HCT116 (cell line): ENCODE data around the gene SNAPC1. TPM values are rescaled to one million over a fixed set of nuclear protein-coding genes. Genes with fewer than 3 reads are reported as not detected.

ENCODE experiments used
- ATAC-seq: fragments of 200-7000 bp; cut with Tn5 transposase; 2 replicates; pipeline ENCODE4 v1.9.1; 2020; ENCODE audit warnings: mild to moderate bottlenecking, moderate library complexity
- BruUV-seq: library from RNA; stranded (reverse); fragments of 400-500 nt; replicated peaks from 2 replicates; lab custom pipeline; 2021; lab: Mats Ljungman, UMichigan
- CTCF ChIA-PET: fragments of 300-600 bp; sonication (Branson Sonifier 250); formaldehyde crosslinking; loops from one replicate; lab custom pipeline; 2021; ENCODE audit warnings: antibody characterized with exemption; lab: Charles Lee
- POLR2A ChIA-PET: fragments of 300-600, 350-600 bp; sonication (Branson Sonifier 250); formaldehyde crosslinking; loops from one replicate; lab custom pipeline; 2021; ENCODE audit warnings: antibody characterized with exemption; lab: Charles Lee
- RAD21 ChIA-PET, 2 experiments: fragments of 300-600 bp; sonication (Branson Sonifier 250); formaldehyde crosslinking; loops; one replicate each; lab custom pipeline; 2023; ENCODE audit warnings: low total read pairs in 2 of 2; ENCODE audit not compliant: uncharacterized antibody in 2 of 2, unreplicated experiment in 2 of 2, low non-redundant PET in 1 of 2; lab: Charles Lee
- DNase-seq: peaks from one replicate; pipeline ENCODE4 v3.0.0-alpha.2; 2010; ENCODE audit warnings: low read depth, low spot score
- H2AFZ ChIP-seq: fragments of 200-600 bp; shearing (Covaris generic), sonication (generic); 2 replicates; pipeline ENCODE4 v1.6.1; 2017; ENCODE audit warnings: low read depth, mixed run types, mixed read lengths, antibody characterized with exemption, low read length; ENCODE audit not compliant: poor library complexity, severe bottlenecking
- H3K27ac ChIP-seq: 2 replicates; pipeline ENCODE4 v1.5.1; 2012; ENCODE audit warnings: low read depth, low read length
- H3K27me3 ChIP-seq: fragments of 200-600 bp; sonication (generic); 2 replicates; pipeline ENCODE4 v1.6.1; 2016; ENCODE audit warnings: mixed run types, low read length, mixed read lengths; ENCODE audit not compliant: insufficient read depth
- H3K36me3 ChIP-seq, 2 experiments: fragments of 200-500 bp in 1 of 2; fragments of 200-600 bp in 1 of 2; sonication (Bioruptor generic) in 1 of 2; sonication (generic) in 1 of 2; 2 replicates each; pipeline versions ENCODE4 v1.5.1 to v1.6.1; 2014 to 2016; ENCODE audit warnings: low read length in 2 of 2, inconsistent platforms in 1 of 2, mixed read lengths in 1 of 2, mixed run types in 1 of 2; ENCODE audit not compliant: insufficient read depth in 2 of 2, control insufficient read depth in 1 of 2
- H3K4me1 ChIP-seq, 2 experiments: fragments of 200-600 bp in 1 of 2; sonication (generic) in 1 of 2; 2 replicates each; pipeline versions ENCODE4 v1.5.1 to v1.6.1; 2012 to 2017; ENCODE audit warnings: low read length in 2 of 2, inconsistent platforms in 1 of 2, mild to moderate bottlenecking in 1 of 2, mixed read lengths in 1 of 2, mixed run types in 1 of 2, moderate library complexity in 1 of 2; ENCODE audit not compliant: insufficient read depth in 2 of 2, control insufficient read depth in 1 of 2
- H3K4me2 ChIP-seq: fragments of 200-600 bp; sonication (generic); 2 replicates; pipeline ENCODE4 v1.6.1; 2017; ENCODE audit warnings: mixed run types, low read length, mixed read lengths
- H3K4me3 ChIP-seq, 2 experiments: fragments of 200-600 bp in 1 of 2; sonication (generic) in 1 of 2; replicated peaks in 1 of 2; 2 replicates each; pipeline ENCODE4 v1.5.1; 2011 to 2016; ENCODE audit warnings: low read length in 2 of 2, control low read depth in 1 of 2, low read depth in 1 of 2, mild to moderate bottlenecking in 1 of 2, mixed read lengths in 1 of 2, mixed run types in 1 of 2
- H3K79me2 ChIP-seq: fragments of 200-600 bp; sonication (generic); 2 replicates; pipeline ENCODE4 v1.6.1; 2017; ENCODE audit warnings: mild to moderate bottlenecking, mixed run types, low read length, moderate library complexity, mixed read lengths; ENCODE audit not compliant: insufficient read depth
- H3K9ac ChIP-seq: fragments of 200-600 bp; sonication (generic); 2 replicates; pipeline ENCODE4 v1.6.1; 2016; ENCODE audit warnings: low read length, mixed read lengths
- H3K9me2 ChIP-seq: fragments of 200-600 bp; sonication (generic), shearing (Covaris generic); 2 replicates; pipeline ENCODE4 v1.6.1; 2017; ENCODE audit warnings: mixed run types, mild to moderate bottlenecking, moderate library complexity; ENCODE audit not compliant: insufficient read depth
- H3K9me3 ChIP-seq, 2 experiments: fragments of 200-500 bp in 1 of 2; fragments of 200-600 bp in 1 of 2; sonication (Bioruptor generic) in 1 of 2; sonication (generic) in 1 of 2; 2 replicates each; pipeline ENCODE4 v1.6.1; 2014 to 2017; ENCODE audit warnings: low read length in 2 of 2, mixed read lengths in 2 of 2, inconsistent platforms in 1 of 2, low read depth in 1 of 2, mild to moderate bottlenecking in 1 of 2, mixed run types in 1 of 2, moderate library complexity in 1 of 2; ENCODE audit not compliant: control insufficient read depth in 1 of 2, insufficient read depth in 1 of 2
- H4K20me1 ChIP-seq: fragments of 200-600 bp; sonication (generic), shearing (Covaris generic); 2 replicates; pipeline ENCODE4 v1.6.1; 2017; ENCODE audit warnings: mixed run types, mild to moderate bottlenecking, moderate library complexity; ENCODE audit not compliant: insufficient read depth
- ELF1 ChIP-seq: IDR thresholded peaks from 2 replicates; pipeline ENCODE4 v1.6.1; 2012; ENCODE audit warnings: low read depth, borderline replicate concordance
- EZH2 ChIP-seq: fragments of 200-600 bp; sonication (generic); IDR thresholded peaks from 2 replicates; pipeline ENCODE4 v1.6.1; 2017; ENCODE audit warnings: antibody characterized with exemption, mixed run types
- EZH2phosphoT487 ChIP-seq: fragments of 200-600 bp; IDR thresholded peaks from 2 replicates; pipeline ENCODE4 v1.6.1; 2018; ENCODE audit warnings: antibody characterized with exemption, borderline replicate concordance
- POLR2AphosphoS5 ChIP-seq: IDR thresholded peaks from 2 replicates; pipeline ENCODE4 v1.6.1; 2011; ENCODE audit warnings: mild to moderate bottlenecking, low read depth, low read length, moderate library complexity
- TCF7L2 ChIP-seq: IDR thresholded peaks from 2 replicates; pipeline ENCODE4 v1.7.0; 2011; ENCODE audit warnings: borderline replicate concordance, inconsistent platforms; ENCODE audit not compliant: insufficient read depth, insufficient read length; ENCODE audit errors: extremely low read depth
- YY1 ChIP-seq: IDR thresholded peaks from 2 replicates; pipeline ENCODE4 v1.6.1; 2011; ENCODE audit warnings: low read length, low read depth, moderate library complexity, mild to moderate bottlenecking; ENCODE audit not compliant: insufficient replicate concordance; ENCODE audit errors: extremely low read depth
- ZFX ChIP-seq: fragments of 450-650 bp; IDR thresholded peaks from 2 replicates; pipeline ENCODE4 v1.6.1; 2017
- intact Hi-C: fragments of 100-400 bp; cut with micrococcal nuclease; formaldehyde crosslinking; loops from 2 replicates; pipeline ENCODE4 v1.10.0; 2022
- total RNA-seq: library from RNA; stranded (reverse); gene quantifications from one replicate; pipeline ENCODE4 v1.2.1, GENCODE V29; 2021; ENCODE audit not compliant: unreplicated experiment
- TF ChIP-seq, protein P1 (sequence below): IDR thresholded peaks from 2 replicates; pipeline ENCODE4 v1.6.1; 2011; ENCODE audit warnings: mild to moderate bottlenecking, low read length, moderate library complexity; ENCODE audit not compliant: insufficient replicate concordance; ENCODE audit errors: extremely low read depth
- TF ChIP-seq, protein P2 (sequence below): IDR thresholded peaks from 2 replicates; pipeline ENCODE4 v1.6.1; 2012; ENCODE audit warnings: low read depth
- TF ChIP-seq, protein P3 (sequence below): IDR thresholded peaks from 2 replicates; pipeline ENCODE4 v1.6.1; 2012

SNAPC1 gene
- total RNA-seq, 1 experiment from 2014 or later = 8.2 TPM

DNA sequence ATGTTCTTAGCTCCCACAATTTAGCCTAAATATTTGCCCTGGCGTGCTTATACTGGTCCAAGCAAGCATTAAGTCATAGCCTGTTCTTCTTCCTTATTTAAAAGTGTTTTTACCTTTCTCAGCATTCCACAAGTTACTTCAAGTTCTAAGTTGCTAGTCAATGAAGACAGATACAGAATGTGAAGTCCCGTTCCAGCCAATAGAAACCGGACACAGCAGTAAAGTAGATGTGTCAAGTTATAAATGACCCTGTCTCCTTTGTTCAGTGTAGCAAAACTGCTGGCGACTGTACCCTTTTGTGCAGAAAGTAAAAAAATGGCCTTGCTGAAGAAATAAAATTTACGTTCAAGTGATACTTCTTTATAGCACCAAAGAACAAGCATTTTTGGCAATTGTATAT lies 3.9 kb downstream of the SNAPC1 start:
- Histone ChIP-seq H3K27ac (no peak overlapping the region), H2AFZ (no peak overlapping the region), H3K4me2 (no peak overlapping the region), H4K20me1 (no peaks in the 10 kb centered on the region), H3K27me3 (no peaks in the 10 kb centered on the region), H3K36me3 (peaks cover 12 to 15% of the 10 kb centered on the region in 2 experiments), H3K4me3 (no peak overlapping the region), H3K9ac (no peak overlapping the region), H3K9me3 (no peaks in the 10 kb centered on the region), H3K79me2 (peaks cover 48% of the 10 kb centered on the region), H3K4me1 (peaks cover 5 to 16% of the 10 kb centered on the region in 2 experiments; a peak in 3 of 4 replicates), H3K9me2 (no peaks in the 10 kb centered on the region)
- intact Hi-C loops = no loop called here
- TF ChIP-seq ZFX = no peak
- no peak for TF ChIP-seq TCF7L2
- TF ChIP-seq EZH2 = no peak
- TF ChIP-seq, protein P1, sequence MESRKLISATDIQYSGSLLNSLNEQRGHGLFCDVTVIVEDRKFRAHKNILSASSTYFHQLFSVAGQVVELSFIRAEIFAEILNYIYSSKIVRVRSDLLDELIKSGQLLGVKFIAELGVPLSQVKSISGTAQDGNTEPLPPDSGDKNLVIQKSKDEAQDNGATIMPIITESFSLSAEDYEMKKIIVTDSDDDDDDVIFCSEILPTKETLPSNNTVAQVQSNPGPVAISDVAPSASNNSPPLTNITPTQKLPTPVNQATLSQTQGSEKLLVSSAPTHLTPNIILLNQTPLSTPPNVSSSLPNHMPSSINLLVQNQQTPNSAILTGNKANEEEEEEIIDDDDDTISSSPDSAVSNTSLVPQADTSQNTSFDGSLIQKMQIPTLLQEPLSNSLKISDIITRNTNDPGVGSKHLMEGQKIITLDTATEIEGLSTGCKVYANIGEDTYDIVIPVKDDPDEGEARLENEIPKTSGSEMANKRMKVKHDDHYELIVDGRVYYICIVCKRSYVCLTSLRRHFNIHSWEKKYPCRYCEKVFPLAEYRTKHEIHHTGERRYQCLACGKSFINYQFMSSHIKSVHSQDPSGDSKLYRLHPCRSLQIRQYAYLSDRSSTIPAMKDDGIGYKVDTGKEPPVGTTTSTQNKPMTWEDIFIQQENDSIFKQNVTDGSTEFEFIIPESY = no peak
- TF ChIP-seq EZH2phosphoT487 = no peak
- TF ChIP-seq POLR2AphosphoS5 = no peak
- TF ChIP-seq ELF1 = no peak
- RAD21 ChIA-PET = no interaction called here
- POLR2A ChIA-PET = no interaction called here
- ATAC-seq = no peak
- DNase-seq = no peak
- BruUV-seq = no TSS peak
- CTCF ChIA-PET = no interaction called here

DNA sequence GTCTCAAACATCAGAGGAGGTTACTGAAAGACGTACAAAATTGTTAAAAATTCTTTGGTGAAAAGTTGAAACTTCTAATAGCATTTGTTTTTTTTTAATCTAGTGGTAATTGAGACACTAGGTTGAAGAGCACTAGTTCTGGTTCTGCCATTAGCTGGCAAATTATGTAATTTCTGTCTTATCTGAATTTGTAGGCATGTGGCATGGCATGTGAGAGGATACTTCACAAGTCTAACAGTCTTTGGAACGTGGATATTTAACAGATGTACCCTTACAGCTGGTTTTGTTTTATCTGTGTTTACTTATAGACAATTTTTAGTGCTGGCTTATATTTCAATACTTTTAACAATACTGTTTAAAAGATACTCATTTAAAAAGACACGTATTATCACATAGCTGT lies 6.0 kb downstream of the SNAPC1 start:
- Histone ChIP-seq H3K9me2 (no peaks in the 10 kb centered on the region), H3K4me2 (no peak overlapping the region), H2AFZ (no peak overlapping the region), H3K4me1 (peaks cover 4% of the 10 kb centered on the region in 2 experiments; a peak in 3 of 4 replicates), H3K27ac (no peak overlapping the region), H3K36me3 (peaks cover 12 to 25% of the 10 kb centered on the region in 2 experiments), H3K4me3 (no peak overlapping the region), H3K27me3 (no peaks in the 10 kb centered on the region), H3K9me3 (no peaks in the 10 kb centered on the region), H4K20me1 (no peaks in the 10 kb centered on the region), H3K9ac (no peak overlapping the region), H3K79me2 (peaks cover 40% of the 10 kb centered on the region)
- ChIA-PET RAD21 (no interaction called here), POLR2A (no interaction called here), CTCF (no interaction called here)
- no TSS peak for BruUV-seq
- intact Hi-C loops = no loop called here
- ATAC-seq = no peak
- TF ChIP-seq, protein P2, sequence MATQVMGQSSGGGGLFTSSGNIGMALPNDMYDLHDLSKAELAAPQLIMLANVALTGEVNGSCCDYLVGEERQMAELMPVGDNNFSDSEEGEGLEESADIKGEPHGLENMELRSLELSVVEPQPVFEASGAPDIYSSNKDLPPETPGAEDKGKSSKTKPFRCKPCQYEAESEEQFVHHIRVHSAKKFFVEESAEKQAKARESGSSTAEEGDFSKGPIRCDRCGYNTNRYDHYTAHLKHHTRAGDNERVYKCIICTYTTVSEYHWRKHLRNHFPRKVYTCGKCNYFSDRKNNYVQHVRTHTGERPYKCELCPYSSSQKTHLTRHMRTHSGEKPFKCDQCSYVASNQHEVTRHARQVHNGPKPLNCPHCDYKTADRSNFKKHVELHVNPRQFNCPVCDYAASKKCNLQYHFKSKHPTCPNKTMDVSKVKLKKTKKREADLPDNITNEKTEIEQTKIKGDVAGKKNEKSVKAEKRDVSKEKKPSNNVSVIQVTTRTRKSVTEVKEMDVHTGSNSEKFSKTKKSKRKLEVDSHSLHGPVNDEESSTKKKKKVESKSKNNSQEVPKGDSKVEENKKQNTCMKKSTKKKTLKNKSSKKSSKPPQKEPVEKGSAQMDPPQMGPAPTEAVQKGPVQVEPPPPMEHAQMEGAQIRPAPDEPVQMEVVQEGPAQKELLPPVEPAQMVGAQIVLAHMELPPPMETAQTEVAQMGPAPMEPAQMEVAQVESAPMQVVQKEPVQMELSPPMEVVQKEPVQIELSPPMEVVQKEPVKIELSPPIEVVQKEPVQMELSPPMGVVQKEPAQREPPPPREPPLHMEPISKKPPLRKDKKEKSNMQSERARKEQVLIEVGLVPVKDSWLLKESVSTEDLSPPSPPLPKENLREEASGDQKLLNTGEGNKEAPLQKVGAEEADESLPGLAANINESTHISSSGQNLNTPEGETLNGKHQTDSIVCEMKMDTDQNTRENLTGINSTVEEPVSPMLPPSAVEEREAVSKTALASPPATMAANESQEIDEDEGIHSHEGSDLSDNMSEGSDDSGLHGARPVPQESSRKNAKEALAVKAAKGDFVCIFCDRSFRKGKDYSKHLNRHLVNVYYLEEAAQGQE = no peak
- no peak for TF ChIP-seq ZFX
- TF ChIP-seq EZH2 = no peak
- TF ChIP-seq, protein P3, sequence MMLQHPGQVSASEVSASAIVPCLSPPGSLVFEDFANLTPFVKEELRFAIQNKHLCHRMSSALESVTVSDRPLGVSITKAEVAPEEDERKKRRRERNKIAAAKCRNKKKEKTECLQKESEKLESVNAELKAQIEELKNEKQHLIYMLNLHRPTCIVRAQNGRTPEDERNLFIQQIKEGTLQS = no peak
- no peak for TF ChIP-seq YY1
- DNase-seq = no peak
